H9 (cell line): ENCODE data around the gene WNT9A. TPM values are rescaled to one million over a fixed set of nuclear protein-coding genes. Genes with fewer than 3 reads are reported as not detected.

Experiments used
- DNase-seq: peaks from one replicate; pipeline ENCODE4 v3.0.0-alpha.2; 2017
- H2AFZ ChIP-seq: one replicate; pipeline ENCODE4 v1.6.1; 2013; ENCODE audit warnings: mild to moderate bottlenecking, low read length, control low read depth, moderate library complexity
- H2AK5ac ChIP-seq: 2 replicates; pipeline ENCODE4 v1.6.1; 2013; ENCODE audit warnings: low read length, control low read depth, mixed read lengths; ENCODE audit not compliant: insufficient read length
- H2BK120ac ChIP-seq: one replicate; pipeline ENCODE4 v1.6.1; 2013; ENCODE audit warnings: low read depth, mild to moderate bottlenecking, low read length, control low read depth, inconsistent platforms; ENCODE audit not compliant: poor library complexity, severe bottlenecking
- H2BK12ac ChIP-seq: 2 replicates; pipeline ENCODE4 v1.6.1; 2013; ENCODE audit warnings: low read length, control low read depth, mixed read lengths, low read depth; ENCODE audit not compliant: insufficient read length
- H2BK15ac ChIP-seq: 2 replicates; pipeline ENCODE4 v1.6.1; 2013; ENCODE audit warnings: low read depth, low read length, control low read depth
- H2BK20ac ChIP-seq: one replicate; pipeline ENCODE4 v1.6.1; 2013; ENCODE audit warnings: low read depth, mild to moderate bottlenecking, low read length, control low read depth, inconsistent platforms; ENCODE audit not compliant: poor library complexity, severe bottlenecking
- H2BK5ac ChIP-seq: 2 replicates; pipeline ENCODE4 v1.6.1; 2013; ENCODE audit warnings: low read length, control low read depth, mixed read lengths; ENCODE audit not compliant: insufficient read length
- H3K14ac ChIP-seq: 2 replicates; pipeline ENCODE4 v1.6.1; 2013; ENCODE audit warnings: low read length, control low read depth; ENCODE audit not compliant: insufficient read depth
- H3K18ac ChIP-seq: 2 replicates; pipeline ENCODE4 v1.6.1; 2013; ENCODE audit warnings: low read depth, mild to moderate bottlenecking, mixed read lengths, low read length, control low read depth; ENCODE audit not compliant: insufficient read length
- H3K23ac ChIP-seq: 2 replicates; pipeline ENCODE4 v1.6.1; 2013; ENCODE audit warnings: low read length, control low read depth, mixed read lengths, low read depth; ENCODE audit not compliant: insufficient read length
- H3K23me2 ChIP-seq: 2 replicates; pipeline ENCODE4 v1.6.1; 2013; ENCODE audit warnings: low read depth, mild to moderate bottlenecking, mixed read lengths, low read length, control low read depth; ENCODE audit not compliant: insufficient read length, poor library complexity, severe bottlenecking
- H3K27ac ChIP-seq: 2 replicates; pipeline ENCODE4 v1.5.1; 2013; ENCODE audit warnings: low read length, control low read depth, mixed read lengths, low read depth; ENCODE audit not compliant: insufficient read length
- H3K27me3 ChIP-seq: 2 replicates; pipeline ENCODE4 v1.6.1; 2013; ENCODE audit warnings: low read length, control low read depth, inconsistent platforms; ENCODE audit not compliant: insufficient read depth
- H3K4ac ChIP-seq: 2 replicates; pipeline ENCODE4 v1.6.1; 2013; ENCODE audit warnings: low read depth, mild to moderate bottlenecking, control low read depth, inconsistent platforms, low read length, moderate library complexity
- H3K4me1 ChIP-seq: 2 replicates; pipeline ENCODE4 v1.6.1; 2013; ENCODE audit warnings: low read length, control low read depth, inconsistent platforms; ENCODE audit not compliant: insufficient read depth
- H3K4me2 ChIP-seq: 2 replicates; pipeline ENCODE4 v1.6.1; 2013; ENCODE audit warnings: low read length, control low read depth, mixed read lengths; ENCODE audit not compliant: insufficient read length, insufficient read depth
- H3K56ac ChIP-seq: 2 replicates; pipeline ENCODE4 v1.6.1; 2013; ENCODE audit warnings: low read depth, mild to moderate bottlenecking, mixed read lengths, low read length, control low read depth; ENCODE audit not compliant: insufficient read length
- H3K79me1 ChIP-seq: 2 replicates; pipeline ENCODE4 v1.6.1; 2013; ENCODE audit warnings: low read depth, mild to moderate bottlenecking, moderate library complexity, low read length, control low read depth, inconsistent platforms; ENCODE audit not compliant: insufficient read depth, poor library complexity, severe bottlenecking
- H3K79me2 ChIP-seq: 2 replicates; pipeline ENCODE4 v1.6.1; 2013; ENCODE audit warnings: low read length, control low read depth, inconsistent platforms; ENCODE audit not compliant: insufficient read depth
- H3K9ac ChIP-seq: 2 replicates; pipeline ENCODE4 v1.6.1; 2013; ENCODE audit warnings: low read length, control low read depth, mixed read lengths; ENCODE audit not compliant: insufficient read length; ENCODE audit errors: extremely low read depth
- H3K9me3 ChIP-seq: one replicate; pipeline ENCODE4 v1.6.1; 2013; ENCODE audit warnings: low read depth, low read length, inconsistent platforms; ENCODE audit not compliant: control insufficient read depth
- H3T11ph ChIP-seq: one replicate; pipeline ENCODE4 v1.6.1; 2013; ENCODE audit warnings: mild to moderate bottlenecking, low read length, control low read depth, inconsistent platforms
- H4K20me1 ChIP-seq: one replicate; pipeline ENCODE4 v1.6.1; 2013; ENCODE audit not compliant: control insufficient read depth, insufficient read length, insufficient read depth
- H4K5ac ChIP-seq: 2 replicates; pipeline ENCODE4 v1.6.1; 2013; ENCODE audit warnings: low read depth, mild to moderate bottlenecking, mixed read lengths, low read length, control low read depth; ENCODE audit not compliant: insufficient read length
- H4K8ac ChIP-seq: replicated peaks from 2 replicates; pipeline ENCODE4 v1.6.1; 2013; ENCODE audit warnings: low read length, control low read depth, mixed read lengths, low read depth; ENCODE audit not compliant: insufficient read length
- H4K91ac ChIP-seq: 2 replicates; pipeline ENCODE4 v1.6.1; 2013; ENCODE audit warnings: low read depth, mild to moderate bottlenecking, moderate library complexity, mixed read lengths, low read length, control low read depth; ENCODE audit not compliant: insufficient read length
- H3K27ac Mint-ChIP-seq, 3 experiments: 2 replicates in 2 of 3; 3 replicates in 1 of 3; pipeline ENCODE4 v1.8.0; 2020 to 2021; ENCODE audit warnings: mixed read lengths in 3 of 3, mild to moderate bottlenecking in 1 of 3, moderate library complexity in 1 of 3
- H3K27me3 Mint-ChIP-seq: 2 replicates; pipeline ENCODE4 v1.8.0; 2021; ENCODE audit warnings: low read depth, mild to moderate bottlenecking, moderate library complexity, mixed read lengths
- H3K36me3 Mint-ChIP-seq, 3 experiments: 2 replicates in 2 of 3; 3 replicates in 1 of 3; pipeline ENCODE4 v1.8.0; 2020 to 2021; ENCODE audit warnings: low read depth in 3 of 3, mixed read lengths in 3 of 3; ENCODE audit not compliant: insufficient read depth in 1 of 3
- H3K4me1 Mint-ChIP-seq, 2 experiments: 2 replicates each; pipeline ENCODE4 v1.8.0; 2020; ENCODE audit warnings: mixed read lengths in 2 of 2
- H3K4me3 Mint-ChIP-seq, 2 experiments: 2 replicates in 1 of 2; 3 replicates in 1 of 2; pipeline ENCODE4 v1.8.0; 2020 to 2021; ENCODE audit warnings: mild to moderate bottlenecking in 2 of 2, mixed read lengths in 2 of 2, moderate library complexity in 1 of 2
- H3K9me3 Mint-ChIP-seq, 2 experiments: 2 replicates in 1 of 2; 3 replicates in 1 of 2; pipeline ENCODE4 v1.8.0; 2020; ENCODE audit warnings: mild to moderate bottlenecking in 2 of 2, mixed read lengths in 2 of 2, moderate library complexity in 1 of 2
- WGBS: extraction: QIAGEN DNeasy Blood & Tissue Kit; methylation state at CpG from one replicate; pipeline ENCODE4 v1.1.7; 2013; ENCODE audit warnings: missing lambda C conversion rate, low lambda C conversion rate, mixed read lengths; ENCODE audit not compliant: insufficient read length; ENCODE audit errors: extremely low coverage; 5-methylcytosine and 5-hydroxymethylcytosine counted together
- total RNA-seq: library from RNA; stranded (reverse); gene quantifications from 2 replicates; pipeline ENCODE4 v1.2.1, GENCODE V29; 2021
- TF ChIP-seq, protein P1 (sequence below): fragments of 200-600 bp; sonication (generic); conservative IDR thresholded peaks from 3 replicates; pipeline ENCODE4 v1.8.0; 2021; ENCODE audit warnings: antibody characterized with exemption, mild to moderate bottlenecking

The WNT9A gene
- total RNA-seq, 1 experiment from 2014 or later: 0.77 TPM

DNA sequence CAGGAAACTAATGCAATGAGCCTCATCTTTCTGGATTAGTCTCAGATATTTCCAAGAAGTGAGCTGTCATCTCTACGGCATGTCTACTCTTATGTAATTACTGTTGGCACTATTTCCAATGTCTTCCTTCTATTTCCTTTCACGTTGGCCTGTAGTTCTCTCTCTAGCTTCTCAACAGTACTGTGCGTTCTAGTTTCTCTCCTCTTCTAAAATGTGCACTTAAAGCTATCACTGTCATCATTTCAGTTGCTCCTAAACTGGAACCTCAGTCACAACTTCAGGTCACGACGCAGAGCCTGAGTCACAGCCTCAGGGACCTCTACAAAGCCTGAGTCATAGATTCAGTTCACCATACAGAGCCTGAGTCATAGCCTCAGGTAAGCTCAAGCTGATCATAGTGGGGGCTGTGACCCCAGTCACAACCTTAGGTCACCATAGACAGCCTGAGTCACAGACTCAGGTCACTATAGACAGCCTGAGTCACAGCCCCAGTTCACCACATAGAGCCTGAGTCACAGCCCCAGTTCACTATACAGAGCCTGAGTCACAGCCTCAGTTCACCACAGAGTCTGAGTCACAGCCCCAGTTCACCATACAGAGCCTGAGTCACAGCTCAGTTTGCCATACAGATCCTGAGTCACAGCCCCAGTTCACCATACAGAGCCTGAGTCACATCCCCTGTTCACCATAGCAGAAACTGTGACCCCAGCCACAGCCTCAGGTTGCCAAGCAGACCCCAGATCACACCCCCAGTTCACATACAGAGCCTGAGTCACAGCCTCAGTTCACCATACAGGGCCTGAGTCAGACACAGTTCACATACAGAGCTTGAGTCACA lies 13.0 kb downstream of the WNT9A start:
- Mint-ChIP-seq H3K4me1 (peaks cover 0 to 2% of the 10 kb centered on the region in 2 experiments; a peak in 1 of 4 replicates), H3K27ac (0 out of 7 replicates have a peak overlapping the region, but pooled peaks of 1 of the 3 experiments have one; percentile 28), H3K9me3 (no peaks in the 10 kb centered on the region), H3K27me3 (peaks cover 2% of the 10 kb centered on the region; the same call in 1 of the 2 replicates), H3K4me3 (no peak overlapping the region), H3K36me3 (peaks cover 0 to 5% (median 3%) of the 10 kb centered on the region in 3 experiments; a peak in 2 of 7 replicates)
- Histone ChIP-seq H3K23ac (no peak overlapping the region), H3K18ac (no peak overlapping the region), H3K4ac (no peak overlapping the region), H3K14ac (no peak overlapping the region), H2BK5ac (no peak overlapping the region), H3T11ph (no peak overlapping the region), H3K9ac (no peak overlapping the region), H4K91ac (no peak overlapping the region), H2BK20ac (no peak overlapping the region), H4K5ac (no peak overlapping the region), H2BK120ac (no peak overlapping the region), H3K9me3 (no peaks in the 10 kb centered on the region), H3K56ac (no peak overlapping the region), H3K79me2 (no peaks in the 10 kb centered on the region), H3K23me2 (no peaks in the 10 kb centered on the region), H2BK15ac (no peak overlapping the region), H4K8ac (no peak overlapping the region), H3K79me1 (no peaks in the 10 kb centered on the region), H4K20me1 (no peaks in the 10 kb centered on the region), H3K27me3 (no peaks in the 10 kb centered on the region), H3K27ac (no peak overlapping the region), H3K4me1 (no peaks in the 10 kb centered on the region), H2AFZ (no peak overlapping the region), H2AK5ac (no peak overlapping the region), H3K4me2 (no peak overlapping the region), H2BK12ac (no peak overlapping the region)
- DNase-seq: no peak
- TF ChIP-seq, protein P1, sequence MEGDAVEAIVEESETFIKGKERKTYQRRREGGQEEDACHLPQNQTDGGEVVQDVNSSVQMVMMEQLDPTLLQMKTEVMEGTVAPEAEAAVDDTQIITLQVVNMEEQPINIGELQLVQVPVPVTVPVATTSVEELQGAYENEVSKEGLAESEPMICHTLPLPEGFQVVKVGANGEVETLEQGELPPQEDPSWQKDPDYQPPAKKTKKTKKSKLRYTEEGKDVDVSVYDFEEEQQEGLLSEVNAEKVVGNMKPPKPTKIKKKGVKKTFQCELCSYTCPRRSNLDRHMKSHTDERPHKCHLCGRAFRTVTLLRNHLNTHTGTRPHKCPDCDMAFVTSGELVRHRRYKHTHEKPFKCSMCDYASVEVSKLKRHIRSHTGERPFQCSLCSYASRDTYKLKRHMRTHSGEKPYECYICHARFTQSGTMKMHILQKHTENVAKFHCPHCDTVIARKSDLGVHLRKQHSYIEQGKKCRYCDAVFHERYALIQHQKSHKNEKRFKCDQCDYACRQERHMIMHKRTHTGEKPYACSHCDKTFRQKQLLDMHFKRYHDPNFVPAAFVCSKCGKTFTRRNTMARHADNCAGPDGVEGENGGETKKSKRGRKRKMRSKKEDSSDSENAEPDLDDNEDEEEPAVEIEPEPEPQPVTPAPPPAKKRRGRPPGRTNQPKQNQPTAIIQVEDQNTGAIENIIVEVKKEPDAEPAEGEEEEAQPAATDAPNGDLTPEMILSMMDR: no peak
- WGBS: no CpG with 5 or more reads among the region's 5 CpGs
